GM12872 (cell line): Measurements from ENCODE around the gene CAPN13.

Experiments used
- CTCF ChIP-seq: IDR thresholded peaks from 3 replicates; pipeline ENCODE4 v1.5.1; 2011; ENCODE audit warnings: low read depth, mild to moderate bottlenecking, low read length, moderate library complexity; ENCODE audit not compliant: insufficient read depth

Gene CAPN13

GRCh38 chr2:30675758-30676157 is 131.5 kb downstream of the CAPN13 start:
- no peak for TF ChIP-seq CTCF

- no peak for TF ChIP-seq CTCF
Measured at GRCh38 chr2:30673127-30673526, 134.1 kb downstream of the CAPN13 start.
